Testis (tissue), 5 donors: Measurements from ENCODE around the gene LARP7. TPM values are rescaled to one million over a fixed set of nuclear protein-coding genes. Genes with fewer than 3 reads are reported as not detected.

Source experiments
- DNase-seq: peaks from one replicate; pipeline ENCODE4 v3.0.0-alpha.2; 2019
- H3K27ac ChIP-seq, 2 donors: fragments of 200-600 bp; sonication (generic); one replicate each; pipeline ENCODE4 v1.5.1; 2019
- H3K27me3 ChIP-seq: fragments of 200-600 bp; sonication (generic); one replicate; pipeline ENCODE4 v1.5.1; 2019
- H3K36me3 ChIP-seq: fragments of 200-600 bp; sonication (generic); one replicate; pipeline ENCODE4 v1.5.1; 2017; ENCODE audit warnings: low read depth; ENCODE audit errors: missing control alignments
- H3K4me1 ChIP-seq: fragments of 200-600 bp; sonication (generic); one replicate; pipeline ENCODE4 v1.5.1; 2019
- H3K4me3 ChIP-seq, 2 donors: fragments of 200-600 bp; sonication (generic); one replicate each; pipeline ENCODE4 v1.5.1; 2017 to 2019
- H3K9me3 ChIP-seq: fragments of 200-600 bp; sonication (generic); one replicate; pipeline ENCODE4 v1.5.1; 2017
- CTCF ChIP-seq, 3 experiments: fragments of 450-650 bp in 2 of 3; fragments of 200-600 bp in 1 of 3; sonication (generic) in 1 of 3; IDR thresholded peaks; one replicate each; pipeline ENCODE4 v1.5.1; 2016 to 2019; ENCODE audit warnings: antibody characterized with exemption in 3 of 3, mild to moderate bottlenecking in 2 of 3, moderate library complexity in 1 of 3
- POLR2A ChIP-seq: fragments of 450-650 bp; IDR thresholded peaks from one replicate; pipeline ENCODE4 v1.6.1; 2017; ENCODE audit warnings: antibody characterized with exemption, mild to moderate bottlenecking, moderate library complexity
- WGBS, 2 donors: methylation state at CpG; one replicate each; pipeline ENCODE4 v1.1.5; 2018; 5-methylcytosine and 5-hydroxymethylcytosine counted together
- intact Hi-C: fragments of 100-400 bp; cut with DNase I; formaldehyde crosslinking; loops from one replicate; pipeline ENCODE4 v1.15.1; 2023; ENCODE audit warnings: low total_unique reads
- long read RNA-seq, 2 donors: transcript quantifications; one replicate each; lab custom pipeline, GENCODE V29; 2026
- polyA plus RNA-seq: library from polyadenylated mRNA; stranded (reverse); fragments of 350-450 nt; fragmentation: Illumina TruSeq; extraction: RNeasy Lipid Tissue Mini Kit (QIAGEN cat#74804); gene quantifications from one replicate; pipeline ENCODE4 v1.2.3, GENCODE V29; 2014; ENCODE audit warnings: low read depth, low replicate concordance; ENCODE audit not compliant: insufficient read depth
- total RNA-seq, 2 donors: library from RNA; depleted of rRNA; stranded (reverse); fragments of >200 nt; gene quantifications; one replicate each; pipeline ENCODE4 v1.2.3, GENCODE V29; 2016

The LARP7 gene
- 10 to 100 TPM; 40.6 to 41.7 TPM for total RNA-seq
- 15.6 TPM for polyA plus RNA-seq
- long read RNA-seq, donor 1, transcript LARP7-202 (13 exons, 2,286 nt): major isoform, 5 of 144 reads
- long read RNA-seq, donor 1, partial matches to known transcripts: 132 of 144 reads
- long read RNA-seq, donor 1, other reads (novel, unspliced or antisense): 0 of 144 reads
- long read RNA-seq, donor 2, partial matches to known transcripts: 41 of 45 reads
- long read RNA-seq, donor 2, other reads (novel, unspliced or antisense): 0 of 45 reads

DNA sequence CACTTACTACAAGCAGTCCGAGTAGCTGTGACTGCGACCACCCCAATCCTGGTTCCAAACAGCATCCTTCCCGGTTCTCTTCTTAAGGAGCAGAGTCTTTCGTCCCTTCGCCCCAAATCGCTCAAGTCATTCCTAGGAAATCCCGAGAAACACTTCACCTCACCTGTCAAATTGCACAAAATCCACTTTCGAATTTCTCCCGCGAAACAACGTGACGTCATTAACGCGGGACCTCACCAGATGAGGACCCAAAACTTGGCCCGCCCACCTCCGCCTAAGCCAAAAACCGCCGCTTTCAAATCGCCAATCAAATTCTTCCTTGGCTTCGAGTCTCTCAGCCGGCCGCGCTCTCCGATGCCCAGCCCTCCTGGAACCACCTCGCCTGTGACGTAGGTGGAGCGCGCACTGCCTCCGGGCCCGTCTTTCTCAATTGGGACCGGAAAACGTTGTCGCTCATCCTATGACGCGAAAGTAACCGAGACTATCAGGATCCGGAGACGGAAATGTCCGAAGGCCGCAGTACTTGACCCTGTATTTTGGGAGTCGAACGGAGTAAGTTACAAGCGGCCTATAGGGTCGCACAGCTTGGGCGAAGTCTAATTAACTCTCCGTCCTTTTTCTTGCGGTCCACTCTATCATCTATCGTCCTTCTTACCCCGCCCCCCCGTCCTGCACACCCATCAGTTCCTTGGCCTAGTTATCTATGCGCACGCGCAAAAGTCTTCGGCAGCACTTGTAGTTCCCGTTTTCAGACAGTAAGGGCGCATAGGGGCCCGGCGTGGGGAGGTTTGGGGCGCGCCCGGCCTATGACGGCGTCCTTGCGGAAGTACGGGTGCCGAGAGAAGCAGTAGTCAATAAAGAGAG is at the start of gene LARP7, which contains the start of gene ZGRF1:
Gene LARP7, plus strand, starts transcription at position 456 of the 864 bp plus-strand sequence. CDS start 7,527 bp downstream, outside the sequence.
Gene ZGRF1, minus strand, starts transcription at position 222 of the 864 bp plus-strand sequence. CDS start 3,733 bp downstream, outside the sequence.
- peak; percentile 100 for DNase-seq
- no peaks in the 10 kb centered on the region for H3K9me3 ChIP-seq
- WGBS, 2 donors: 0% methylated on average over 64 to 66 of the region's 66 CpGs
- peak; percentile 98 to 99 (median 98) for TF ChIP-seq CTCF (IDR thresholded peaks at IDR 0.05)
- no peak for TF ChIP-seq POLR2A
- H3K4me3 ChIP-seq: peak within 1 kb of the TSS; percentile 58 to 89
- H3K36me3 ChIP-seq: no peaks in the 10 kb centered on the region
- peak within 1 kb of the TSS; percentile 97 to 99 for H3K27ac ChIP-seq
- peaks cover 8% of the 10 kb centered on the region for H3K4me1 ChIP-seq
- intact Hi-C loops: loop anchor here (10.0 kb wide), 2 partner anchors 128 to 308 kb away; no protein-coding TSS in a partner anchor
- H3K27me3 ChIP-seq: no peaks in the 10 kb centered on the region

GRCh38 chr4:112589206-112589605 is 47.7 kb upstream of the LARP7 start:
- no peak overlapping the region for H3K27ac ChIP-seq
- DNase-seq: no peak
- H3K9me3 ChIP-seq: no peaks in the 10 kb centered on the region
- TF ChIP-seq CTCF (IDR thresholded peaks at IDR 0.05) (no peak), POLR2A (no peak)
- H3K36me3 ChIP-seq: no peaks in the 10 kb centered on the region
- no peak overlapping the region for H3K4me3 ChIP-seq
- H3K4me1 ChIP-seq: no peaks in the 10 kb centered on the region
- H3K27me3 ChIP-seq: no peaks in the 10 kb centered on the region
- intact Hi-C loops: no loop called here

DNA sequence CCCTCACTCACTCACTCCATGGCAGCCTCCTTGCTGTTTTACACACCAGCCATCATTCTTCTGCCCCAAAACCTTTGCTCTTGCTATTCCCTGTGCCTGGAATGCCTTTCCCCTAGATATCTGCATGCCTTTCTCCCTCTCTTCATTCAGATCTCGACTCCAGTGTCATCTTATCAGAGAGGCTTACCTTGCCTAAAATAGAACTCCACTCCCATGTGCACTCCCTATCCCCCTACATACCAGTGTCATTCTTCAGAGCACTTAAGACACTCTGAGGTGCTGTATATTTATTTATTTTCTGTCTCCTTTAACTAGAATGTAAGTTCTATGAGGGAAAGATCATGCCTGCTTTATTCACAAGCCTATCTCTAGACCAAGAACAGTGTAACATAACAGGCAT is 45.4 kb upstream of the LARP7 start:
- Histone ChIP-seq H3K27me3 (no peaks in the 10 kb centered on the region), H3K9me3 (no peaks in the 10 kb centered on the region), H3K4me1 (no peaks in the 10 kb centered on the region), H3K36me3 (no peaks in the 10 kb centered on the region), H3K27ac (no peak overlapping the region), H3K4me3 (no peak overlapping the region)
- no peak for DNase-seq
- intact Hi-C loops: no loop called here
- whole genome bisulfite sequencing, 2 donors: 43 to 52% methylated on average over 1 of the region's 1 CpG
- TF ChIP-seq CTCF (IDR thresholded peaks at IDR 0.05) (no peak), POLR2A (no peak)

- Histone ChIP-seq H3K9me3 (no peaks in the 10 kb centered on the region), H3K36me3 (no peaks in the 10 kb centered on the region), H3K4me3 (no peak overlapping the region), H3K4me1 (no peaks in the 10 kb centered on the region), H3K27me3 (no peaks in the 10 kb centered on the region), H3K27ac (no peak overlapping the region)
- no peak for DNase-seq
- intact Hi-C loops: no loop called here
- TF ChIP-seq POLR2A (no peak), CTCF (IDR thresholded peaks at IDR 0.05) (no peak)
These were observed 44.2 kb upstream of the LARP7 start for GRCh38 chr4:112592717-112593116.
